ENCODE measurements around the gene TXNRD1.

DNA sequence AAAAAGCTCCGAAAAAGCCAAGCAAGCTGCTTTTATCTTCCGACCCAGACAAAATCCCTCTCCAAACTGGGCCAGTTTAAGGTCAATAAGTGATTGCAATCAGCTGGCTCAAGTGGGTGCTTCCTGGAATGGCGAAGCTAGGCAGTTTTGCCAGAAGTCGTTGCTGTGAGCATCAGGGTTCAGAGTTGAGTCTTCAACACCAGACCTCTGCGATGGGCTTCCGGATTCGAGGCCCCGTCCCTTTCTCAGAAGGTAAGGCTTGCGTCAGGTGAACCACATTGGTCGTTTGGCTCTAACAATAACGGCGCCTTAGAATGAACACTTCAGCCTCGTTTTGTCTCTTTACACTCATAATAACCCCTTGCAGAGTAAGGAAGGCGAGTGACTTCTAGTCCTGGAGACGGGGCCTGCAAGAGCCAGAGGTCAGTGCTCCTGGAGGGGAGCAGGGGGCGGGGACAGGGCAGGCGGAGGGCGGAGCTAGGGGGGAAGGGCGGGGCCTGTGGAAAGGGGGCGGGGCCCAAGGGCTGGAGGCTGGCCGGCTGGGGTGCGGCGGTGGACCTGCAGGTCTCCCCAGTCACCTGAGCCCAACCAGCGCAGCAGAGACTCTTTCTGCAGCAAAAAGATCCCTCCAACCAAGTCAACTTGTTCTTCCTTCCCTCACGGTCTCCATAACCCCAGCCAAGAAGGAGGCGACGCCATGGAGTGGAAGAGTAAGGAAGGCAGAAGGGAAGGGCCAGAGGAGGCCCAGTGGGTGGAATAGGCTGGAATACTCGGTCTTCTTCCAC lies 43.6 kb upstream of the TXNRD1 start:
- TF ChIP-seq POLR2A (IDR thresholded peaks at IDR 0.05) = no peak
- TF ChIP-seq, protein P1, sequence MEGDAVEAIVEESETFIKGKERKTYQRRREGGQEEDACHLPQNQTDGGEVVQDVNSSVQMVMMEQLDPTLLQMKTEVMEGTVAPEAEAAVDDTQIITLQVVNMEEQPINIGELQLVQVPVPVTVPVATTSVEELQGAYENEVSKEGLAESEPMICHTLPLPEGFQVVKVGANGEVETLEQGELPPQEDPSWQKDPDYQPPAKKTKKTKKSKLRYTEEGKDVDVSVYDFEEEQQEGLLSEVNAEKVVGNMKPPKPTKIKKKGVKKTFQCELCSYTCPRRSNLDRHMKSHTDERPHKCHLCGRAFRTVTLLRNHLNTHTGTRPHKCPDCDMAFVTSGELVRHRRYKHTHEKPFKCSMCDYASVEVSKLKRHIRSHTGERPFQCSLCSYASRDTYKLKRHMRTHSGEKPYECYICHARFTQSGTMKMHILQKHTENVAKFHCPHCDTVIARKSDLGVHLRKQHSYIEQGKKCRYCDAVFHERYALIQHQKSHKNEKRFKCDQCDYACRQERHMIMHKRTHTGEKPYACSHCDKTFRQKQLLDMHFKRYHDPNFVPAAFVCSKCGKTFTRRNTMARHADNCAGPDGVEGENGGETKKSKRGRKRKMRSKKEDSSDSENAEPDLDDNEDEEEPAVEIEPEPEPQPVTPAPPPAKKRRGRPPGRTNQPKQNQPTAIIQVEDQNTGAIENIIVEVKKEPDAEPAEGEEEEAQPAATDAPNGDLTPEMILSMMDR (IDR thresholded peaks at IDR 0.05) = no peak

Data from right lobe of liver (tissue), 4 donors.